Measurements from ENCODE around the gene RBM26. TPM values are rescaled to one million over a fixed set of nuclear protein-coding genes. Genes with fewer than 3 reads are reported as not detected.

Gene RBM26
- polyA plus RNA-seq, 1 donor from 2014 or later = 112 TPM

DNA sequence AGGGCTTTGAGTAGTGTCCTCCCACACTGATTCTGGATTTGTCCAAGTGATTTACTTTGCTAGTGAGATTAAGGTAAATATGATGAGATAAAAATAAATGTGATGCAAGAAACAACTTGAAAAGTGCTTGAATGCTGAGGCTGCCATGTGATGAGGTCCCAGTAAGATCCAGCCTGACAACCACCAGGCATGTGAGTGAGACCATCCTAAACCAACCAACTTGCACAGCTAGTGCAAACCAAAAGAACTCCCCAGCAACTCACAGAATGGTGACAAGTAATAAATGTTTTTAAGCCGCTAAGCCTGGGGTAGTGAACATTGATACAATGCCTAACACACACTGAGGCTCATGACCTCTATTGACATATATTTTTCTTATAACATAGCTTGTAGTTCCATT lies 13.3 kb upstream of the RBM26 start:
- Histone ChIP-seq H3K4me3 (ENCODE audit: low read length) (no peak overlapping the region), H2AFZ (ENCODE audit: low read depth, low read length) (no peak overlapping the region), H4K20me1 (ENCODE audit: insufficient read depth) (no peaks in the 10 kb centered on the region), H3F3A (ENCODE audit: insufficient read depth, low read length, poor library complexity, severe bottlenecking) (no peaks in the 10 kb centered on the region), H3K9me3 (ENCODE audit: low read length) (no peaks in the 10 kb centered on the region), H3K27me3 (ENCODE audit: insufficient read depth, low read depth, low read length) (no peaks in the 10 kb centered on the region), H3K9ac (ENCODE audit: low read length) (no peak overlapping the region), H3K27ac (ENCODE audit: low read length) (no peak overlapping the region), H3K36me3 (ENCODE audit: insufficient read depth, low read length) (no peaks in the 10 kb centered on the region), H3K4me2 (ENCODE audit: low read length) (no peak overlapping the region), H3K79me2 (replicated peaks; ENCODE audit: insufficient read depth, low read length) (no peaks in the 10 kb centered on the region), H3K9me2 (ENCODE audit: insufficient read depth, low read length) (no peaks in the 10 kb centered on the region)
- TF ChIP-seq, protein P1, sequence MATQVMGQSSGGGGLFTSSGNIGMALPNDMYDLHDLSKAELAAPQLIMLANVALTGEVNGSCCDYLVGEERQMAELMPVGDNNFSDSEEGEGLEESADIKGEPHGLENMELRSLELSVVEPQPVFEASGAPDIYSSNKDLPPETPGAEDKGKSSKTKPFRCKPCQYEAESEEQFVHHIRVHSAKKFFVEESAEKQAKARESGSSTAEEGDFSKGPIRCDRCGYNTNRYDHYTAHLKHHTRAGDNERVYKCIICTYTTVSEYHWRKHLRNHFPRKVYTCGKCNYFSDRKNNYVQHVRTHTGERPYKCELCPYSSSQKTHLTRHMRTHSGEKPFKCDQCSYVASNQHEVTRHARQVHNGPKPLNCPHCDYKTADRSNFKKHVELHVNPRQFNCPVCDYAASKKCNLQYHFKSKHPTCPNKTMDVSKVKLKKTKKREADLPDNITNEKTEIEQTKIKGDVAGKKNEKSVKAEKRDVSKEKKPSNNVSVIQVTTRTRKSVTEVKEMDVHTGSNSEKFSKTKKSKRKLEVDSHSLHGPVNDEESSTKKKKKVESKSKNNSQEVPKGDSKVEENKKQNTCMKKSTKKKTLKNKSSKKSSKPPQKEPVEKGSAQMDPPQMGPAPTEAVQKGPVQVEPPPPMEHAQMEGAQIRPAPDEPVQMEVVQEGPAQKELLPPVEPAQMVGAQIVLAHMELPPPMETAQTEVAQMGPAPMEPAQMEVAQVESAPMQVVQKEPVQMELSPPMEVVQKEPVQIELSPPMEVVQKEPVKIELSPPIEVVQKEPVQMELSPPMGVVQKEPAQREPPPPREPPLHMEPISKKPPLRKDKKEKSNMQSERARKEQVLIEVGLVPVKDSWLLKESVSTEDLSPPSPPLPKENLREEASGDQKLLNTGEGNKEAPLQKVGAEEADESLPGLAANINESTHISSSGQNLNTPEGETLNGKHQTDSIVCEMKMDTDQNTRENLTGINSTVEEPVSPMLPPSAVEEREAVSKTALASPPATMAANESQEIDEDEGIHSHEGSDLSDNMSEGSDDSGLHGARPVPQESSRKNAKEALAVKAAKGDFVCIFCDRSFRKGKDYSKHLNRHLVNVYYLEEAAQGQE (IDR thresholded peaks at IDR 0.05; ENCODE audit: borderline replicate concordance) = no peak
- no peak for TF ChIP-seq SMC3 (conservative IDR thresholded peaks at IDR 0.05; ENCODE audit: poor library complexity)
- TF ChIP-seq, protein P2, sequence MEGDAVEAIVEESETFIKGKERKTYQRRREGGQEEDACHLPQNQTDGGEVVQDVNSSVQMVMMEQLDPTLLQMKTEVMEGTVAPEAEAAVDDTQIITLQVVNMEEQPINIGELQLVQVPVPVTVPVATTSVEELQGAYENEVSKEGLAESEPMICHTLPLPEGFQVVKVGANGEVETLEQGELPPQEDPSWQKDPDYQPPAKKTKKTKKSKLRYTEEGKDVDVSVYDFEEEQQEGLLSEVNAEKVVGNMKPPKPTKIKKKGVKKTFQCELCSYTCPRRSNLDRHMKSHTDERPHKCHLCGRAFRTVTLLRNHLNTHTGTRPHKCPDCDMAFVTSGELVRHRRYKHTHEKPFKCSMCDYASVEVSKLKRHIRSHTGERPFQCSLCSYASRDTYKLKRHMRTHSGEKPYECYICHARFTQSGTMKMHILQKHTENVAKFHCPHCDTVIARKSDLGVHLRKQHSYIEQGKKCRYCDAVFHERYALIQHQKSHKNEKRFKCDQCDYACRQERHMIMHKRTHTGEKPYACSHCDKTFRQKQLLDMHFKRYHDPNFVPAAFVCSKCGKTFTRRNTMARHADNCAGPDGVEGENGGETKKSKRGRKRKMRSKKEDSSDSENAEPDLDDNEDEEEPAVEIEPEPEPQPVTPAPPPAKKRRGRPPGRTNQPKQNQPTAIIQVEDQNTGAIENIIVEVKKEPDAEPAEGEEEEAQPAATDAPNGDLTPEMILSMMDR (IDR thresholded peaks at IDR 0.05; ENCODE audit: poor library complexity, severe bottlenecking) = no peak
- TF ChIP-seq EP300 (conservative IDR thresholded peaks at IDR 0.05; ENCODE audit: poor library complexity, severe bottlenecking) = no peak
- TF ChIP-seq POLR2AphosphoS5 (IDR thresholded peaks at IDR 0.05) = no peak
- no peak for TF ChIP-seq TAF1 (IDR thresholded peaks at IDR 0.05; ENCODE audit: low read depth)
- TF ChIP-seq EZH2 (IDR thresholded peaks at IDR 0.05; ENCODE audit: borderline replicate concordance, insufficient read depth, low read length, poor library complexity, severe bottlenecking) = no peak
- TF ChIP-seq RAD21 (conservative IDR thresholded peaks at IDR 0.05) = no peak
- no peak for TF ChIP-seq MXI1 (conservative IDR thresholded peaks at IDR 0.05; ENCODE audit: poor library complexity, severe bottlenecking)

DNA sequence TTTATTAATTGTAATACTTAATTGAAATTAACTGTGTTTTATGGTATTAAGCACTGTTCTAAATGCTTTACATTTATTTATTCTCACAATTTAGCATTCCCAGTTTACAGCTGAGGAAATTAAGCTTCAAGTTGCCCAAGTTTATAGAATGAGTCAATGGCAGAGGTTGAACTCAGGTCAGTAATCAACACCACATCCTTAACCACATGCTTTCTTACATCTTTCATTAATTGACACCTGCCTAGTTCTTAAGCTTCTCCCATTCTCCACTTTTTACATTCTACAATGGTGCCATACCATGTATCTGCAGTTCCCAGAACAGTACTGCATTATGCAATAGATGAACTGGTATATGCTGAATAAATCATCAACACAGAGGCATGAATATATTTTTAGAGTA lies 11.7 kb upstream of the RBM26 start:
- no peaks in the 10 kb centered on the region for H3K9me3 ChIP-seq (ENCODE audit: low read length)
- H3K4me3 ChIP-seq (ENCODE audit: low read length) = no peak overlapping the region
- H3K4me2 ChIP-seq (ENCODE audit: low read length) = no peak overlapping the region
- no peak overlapping the region for H3K9ac ChIP-seq (ENCODE audit: low read length)
- no peak overlapping the region for H2AFZ ChIP-seq (ENCODE audit: low read depth, low read length)
- H3K36me3 ChIP-seq (ENCODE audit: insufficient read depth, low read length) = no peaks in the 10 kb centered on the region
- H3K27me3 ChIP-seq (ENCODE audit: insufficient read depth, low read depth, low read length) = no peaks in the 10 kb centered on the region
- H3F3A ChIP-seq (ENCODE audit: insufficient read depth, low read length, poor library complexity, severe bottlenecking) = no peaks in the 10 kb centered on the region
- TF ChIP-seq EZH2 (IDR thresholded peaks at IDR 0.05; ENCODE audit: borderline replicate concordance, insufficient read depth, low read length, poor library complexity, severe bottlenecking) (no peak), SMC3 (conservative IDR thresholded peaks at IDR 0.05; ENCODE audit: poor library complexity) (no peak), RAD21 (conservative IDR thresholded peaks at IDR 0.05) (no peak), MXI1 (conservative IDR thresholded peaks at IDR 0.05; ENCODE audit: poor library complexity, severe bottlenecking) (no peak), EP300 (conservative IDR thresholded peaks at IDR 0.05; ENCODE audit: poor library complexity, severe bottlenecking) (no peak)
- TF ChIP-seq, protein P1 (IDR thresholded peaks at IDR 0.05; ENCODE audit: borderline replicate concordance) = no peak
- TF ChIP-seq, protein P2 (IDR thresholded peaks at IDR 0.05; ENCODE audit: poor library complexity, severe bottlenecking) = no peak
- H3K9me2 ChIP-seq (ENCODE audit: insufficient read depth, low read length) = no peaks in the 10 kb centered on the region
- H3K27ac ChIP-seq (ENCODE audit: low read length) = no peak overlapping the region
- no peaks in the 10 kb centered on the region for H4K20me1 ChIP-seq (ENCODE audit: insufficient read depth)
- no peaks in the 10 kb centered on the region for H3K79me2 ChIP-seq (replicated peaks; ENCODE audit: insufficient read depth, low read length)

Data from neural cell (in vitro differentiated cells).